VCaP (cell line): Measurements from ENCODE around the gene TLE1.
"Not testable (repeated sequence)": the region's sequence is repeated elsewhere in the genome, so short reads cannot be mapped to it uniquely, and the experiment has no call there.

Experiments used
- H3K27ac ChIP-seq: fragments of 450-650 bp; 2 replicates; pipeline ENCODE4 v1.5.1; 2017
- CTCF ChIP-seq: fragments of 450-650 bp; conservative IDR thresholded peaks from 2 replicates; pipeline ENCODE4 v1.5.1; 2017; ENCODE audit warnings: mild to moderate bottlenecking, moderate library complexity

TLE1 gene

GRCh38 chr9:81596679-81597418 lies 92.5 kb downstream of the TLE1 start:
- TF ChIP-seq CTCF = no peak
- no peak overlapping the region for H3K27ac ChIP-seq

DNA sequence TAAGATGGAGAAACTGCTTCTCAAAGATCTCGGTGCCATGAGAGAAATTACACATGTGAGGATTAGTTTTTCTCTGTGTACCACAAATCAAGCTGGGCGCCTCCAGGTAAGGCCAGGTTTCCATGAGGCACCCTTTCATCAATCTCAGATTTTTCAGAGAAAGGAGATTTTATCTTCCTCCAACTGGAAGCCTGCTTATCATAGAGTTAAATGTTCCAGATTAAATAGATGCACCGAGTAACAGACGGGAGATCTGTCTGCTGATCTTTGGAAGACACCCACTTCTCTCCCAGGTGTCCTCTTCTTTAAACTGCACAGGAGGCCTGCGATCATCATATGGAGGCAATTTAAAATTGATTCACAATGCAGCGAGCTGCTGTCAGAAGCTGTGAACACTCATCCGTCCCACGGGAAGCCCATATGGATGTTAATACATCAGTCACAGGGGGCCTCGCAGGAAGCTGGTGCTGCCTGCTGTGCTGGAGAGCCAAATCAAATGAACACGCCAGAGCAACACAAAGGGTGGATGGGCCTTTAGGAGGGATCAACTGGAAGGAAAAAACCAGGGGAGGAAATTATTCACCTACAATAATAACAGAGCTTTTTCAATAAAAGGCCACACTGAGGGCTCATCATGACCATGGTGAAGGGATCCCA lies 93.3 kb downstream of the TLE1 start:
- no peak overlapping the region for H3K27ac ChIP-seq
- TF ChIP-seq CTCF = no peak

DNA sequence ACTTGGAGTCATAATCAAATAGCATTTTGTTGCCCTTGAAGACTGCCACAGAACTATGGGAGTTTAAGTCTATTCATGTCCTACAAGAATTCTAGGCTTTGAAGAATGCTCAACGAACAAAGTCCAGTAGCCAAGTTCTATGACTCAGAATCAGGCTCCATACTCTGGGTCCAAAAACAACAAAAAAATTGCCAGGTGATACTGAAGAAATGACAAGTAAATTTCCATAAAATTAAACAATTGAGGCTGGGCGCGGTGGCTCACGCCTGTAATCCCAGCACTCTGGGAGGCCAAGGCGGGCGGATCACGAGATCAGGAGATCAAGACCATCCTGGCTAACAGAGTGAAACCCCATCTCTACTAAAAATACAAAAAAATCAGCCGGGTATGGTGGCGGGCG lies 94.1 kb downstream of the TLE1 start:
- H3K27ac ChIP-seq = not testable (repeated sequence)

DNA sequence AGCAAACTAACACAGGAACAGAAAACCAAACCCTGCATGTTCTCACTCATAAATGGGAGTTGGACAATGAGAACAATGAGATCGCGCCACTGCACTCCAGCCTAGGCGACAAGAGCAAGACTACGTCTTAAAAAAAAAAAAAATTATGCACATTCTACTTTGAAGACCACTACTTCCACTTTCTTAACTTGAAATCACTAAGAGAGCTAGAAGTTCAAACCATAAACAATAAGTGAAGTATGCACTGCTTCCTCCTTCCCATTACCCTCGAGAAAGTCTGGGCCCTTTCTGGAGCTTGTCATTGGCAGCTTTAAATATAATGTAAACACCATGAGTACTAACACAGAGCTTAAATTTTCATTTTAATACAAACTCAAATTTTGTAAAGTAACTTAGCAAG lies 94.9 kb downstream of the TLE1 start:
- no peak for TF ChIP-seq CTCF

GRCh38 chr9:81592887-81593266 lies 96.5 kb downstream of the TLE1 start:
- H3K27ac ChIP-seq = no peak overlapping the region
- no peak for TF ChIP-seq CTCF

More for the DNA sequence above, 94.9 kb downstream of the TLE1 start:
- H3K27ac ChIP-seq = no peak overlapping the region

- no peak for TF ChIP-seq CTCF
- H3K27ac ChIP-seq = no peak overlapping the region
Observed at GRCh38 chr9:81591791-81592190, 97.6 kb downstream of the TLE1 start.

- H3K27ac ChIP-seq = no peak overlapping the region
- TF ChIP-seq CTCF = no peak
Observed at GRCh38 chr9:81590688-81591087, 98.7 kb downstream of the TLE1 start.

DNA sequence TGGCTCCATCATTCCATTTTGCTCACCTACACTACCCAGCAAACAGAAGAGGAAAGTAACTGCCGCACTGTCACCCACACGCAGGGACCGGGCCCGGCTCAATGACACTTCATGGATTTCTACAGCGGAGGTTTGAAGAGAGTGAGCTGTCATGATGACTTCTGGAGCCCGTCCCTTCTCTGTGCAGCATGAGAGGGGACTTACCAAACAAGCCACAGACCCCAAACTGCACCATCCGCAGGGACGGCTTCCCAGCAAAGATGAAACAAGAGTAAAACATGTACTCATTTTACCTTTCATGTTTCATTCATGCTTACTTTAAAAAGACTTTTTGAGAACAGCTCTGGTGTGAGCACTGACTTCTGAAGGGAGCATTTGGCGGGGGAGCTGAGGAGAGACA lies 99.5 kb downstream of the TLE1 start:
- TF ChIP-seq CTCF = no peak
- H3K27ac ChIP-seq = no peak overlapping the region
